Smooth muscle cell of the coronary artery (primary cell): ENCODE results near the gene CHAMP1. TPM values are rescaled to one million over a fixed set of nuclear protein-coding genes. Genes with fewer than 3 reads are reported as not detected.

Source experiments
- total RNA-seq: library from RNA; depleted of rRNA; stranded (reverse); fragments of >200 nt; gene quantifications from 2 replicates; pipeline ENCODE4 v1.2.3, GENCODE V29; 2014; ENCODE audit warnings: low replicate concordance

Gene CHAMP1, protein sequence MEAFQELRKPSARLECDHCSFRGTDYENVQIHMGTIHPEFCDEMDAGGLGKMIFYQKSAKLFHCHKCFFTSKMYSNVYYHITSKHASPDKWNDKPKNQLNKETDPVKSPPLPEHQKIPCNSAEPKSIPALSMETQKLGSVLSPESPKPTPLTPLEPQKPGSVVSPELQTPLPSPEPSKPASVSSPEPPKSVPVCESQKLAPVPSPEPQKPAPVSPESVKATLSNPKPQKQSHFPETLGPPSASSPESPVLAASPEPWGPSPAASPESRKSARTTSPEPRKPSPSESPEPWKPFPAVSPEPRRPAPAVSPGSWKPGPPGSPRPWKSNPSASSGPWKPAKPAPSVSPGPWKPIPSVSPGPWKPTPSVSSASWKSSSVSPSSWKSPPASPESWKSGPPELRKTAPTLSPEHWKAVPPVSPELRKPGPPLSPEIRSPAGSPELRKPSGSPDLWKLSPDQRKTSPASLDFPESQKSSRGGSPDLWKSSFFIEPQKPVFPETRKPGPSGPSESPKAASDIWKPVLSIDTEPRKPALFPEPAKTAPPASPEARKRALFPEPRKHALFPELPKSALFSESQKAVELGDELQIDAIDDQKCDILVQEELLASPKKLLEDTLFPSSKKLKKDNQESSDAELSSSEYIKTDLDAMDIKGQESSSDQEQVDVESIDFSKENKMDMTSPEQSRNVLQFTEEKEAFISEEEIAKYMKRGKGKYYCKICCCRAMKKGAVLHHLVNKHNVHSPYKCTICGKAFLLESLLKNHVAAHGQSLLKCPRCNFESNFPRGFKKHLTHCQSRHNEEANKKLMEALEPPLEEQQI
- 8.2 and 10.1 TPM in 2 replicates for total RNA-seq

DNA sequence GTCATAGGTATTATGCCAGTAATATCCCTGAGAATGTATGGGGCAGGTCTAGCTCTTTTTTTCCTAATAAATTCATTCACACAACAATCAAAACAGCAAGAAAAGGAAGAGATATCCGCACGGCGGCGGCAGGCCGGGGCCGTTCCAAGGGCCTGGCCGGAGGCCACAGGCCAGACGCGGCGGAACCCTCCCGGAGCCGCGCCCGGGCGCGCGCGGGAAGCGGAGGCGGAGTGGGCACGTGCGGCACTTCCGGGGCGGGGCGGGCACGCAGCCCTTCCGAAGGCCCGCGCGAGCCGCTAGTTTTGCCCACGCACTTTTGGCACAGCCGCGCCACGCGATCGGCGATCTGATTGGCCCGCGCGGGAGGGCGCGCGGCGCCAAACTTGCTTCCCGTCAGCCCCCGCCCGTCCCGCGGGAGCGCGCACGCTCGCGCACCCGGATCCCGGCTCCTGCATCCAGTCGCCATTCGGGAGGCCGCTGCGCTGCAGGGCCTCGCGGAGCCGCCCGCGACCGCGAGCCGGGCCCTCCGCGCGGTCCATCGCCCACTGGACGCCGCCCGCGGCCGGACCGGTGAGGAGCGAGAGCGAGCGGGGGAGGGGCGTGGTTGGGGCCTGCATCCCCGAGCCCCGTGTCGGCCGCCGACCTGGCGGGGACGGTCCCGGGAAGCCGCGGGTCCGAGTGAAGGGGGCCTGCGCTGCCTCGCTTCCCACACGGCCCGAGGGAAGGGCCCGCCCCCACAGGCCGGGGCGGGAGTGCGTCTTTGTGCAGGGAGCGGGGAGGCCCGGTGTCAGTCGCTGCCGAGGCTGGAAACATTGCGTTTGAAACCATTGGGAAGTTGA, at the start of gene CHAMP1:
TSS of gene CHAMP1 (plus strand) at position 430 of the 839 bp plus-strand sequence. CDS start 9,340 bp downstream, outside the sequence.

GRCh38 chr13:114281351-114282040, 32.8 kb upstream of the CHAMP1 start, which contains the start of gene UPF3A:
UPF3A (plus strand) TSS chr13:114281601; CDS start chr13:114281640, 39 bp downstream.

Other genes starting within 250 kb of the CHAMP1 start
- gene RASA3, start 181.9 kb upstream of the CHAMP1 start, total RNA-seq = 27.1 and 28.4 TPM in 2 replicates
- gene CFAP97D2, start 135.2 kb upstream of the CHAMP1 start, total RNA-seq = not detected in 2 replicates
- gene CDC16, start 79.6 kb upstream of the CHAMP1 start, total RNA-seq = 33.7 and 35.9 TPM in 2 replicates
- gene UPF3A, start 32.9 kb upstream of the CHAMP1 start, total RNA-seq = 13.6 and 14.1 TPM in 2 replicates